Urinary bladder (tissue), 4 donors: Measurements from ENCODE around the gene DAW1. TPM values are rescaled to one million over a fixed set of nuclear protein-coding genes. Genes with fewer than 3 reads are reported as not detected.
"Not testable (repeated sequence)": the region's sequence is repeated elsewhere in the genome, so short reads cannot be mapped to it uniquely, and the experiment has no call there.

Experiments used
- DNase-seq: peaks from one replicate; pipeline ENCODE4 v3.0.0-alpha.2; 2015; ENCODE audit errors: extremely low spot score
- H3K27ac ChIP-seq: one replicate; pipeline ENCODE4 v1.5.1; 2013; ENCODE audit warnings: low read depth, mild to moderate bottlenecking, moderate library complexity
- H3K36me3 ChIP-seq: one replicate; pipeline ENCODE4 v1.6.1; 2013; ENCODE audit warnings: mild to moderate bottlenecking, moderate library complexity; ENCODE audit not compliant: insufficient read depth
- H3K4me1 ChIP-seq: one replicate; pipeline ENCODE4 v1.6.1; 2013; ENCODE audit warnings: mild to moderate bottlenecking, moderate library complexity; ENCODE audit not compliant: insufficient read depth
- H3K4me3 ChIP-seq: one replicate; pipeline ENCODE4 v1.5.1; 2013; ENCODE audit warnings: low read depth, low read length
- WGBS: extraction: QIAGEN DNeasy Blood & Tissue Kit; methylation state at CpG from one replicate; pipeline ENCODE4 v1.1.7; 2013; 5-methylcytosine and 5-hydroxymethylcytosine counted together
- polyA plus RNA-seq: library from polyadenylated mRNA; stranded (reverse); fragments of 200-250 nt; gene quantifications from one replicate; pipeline ENCODE4 v1.2.3, GENCODE V29; 2013
- total RNA-seq: library from RNA; depleted of rRNA; stranded (reverse); fragments of >200 nt; gene quantifications from one replicate; pipeline ENCODE4 v1.2.3, GENCODE V29; 2014
- donor health status: healthy with polysubstance abuse.
- donor health status: healthy.

Gene DAW1
- total and polyA plus RNA-seq, 2 donors = 0.16 TPM; not detected in 1

GRCh38 chr2:227906991-227907390, 35.6 kb downstream of the DAW1 start:
- Histone ChIP-seq H3K4me1 (no peaks in the 10 kb centered on the region), H3K36me3 (no peaks in the 10 kb centered on the region), H3K4me3 (no peak overlapping the region), H3K27ac (no peak overlapping the region)
- no peak for DNase-seq
- WGBS = 88% methylated on average over 1 of the region's 1 CpG

- Histone ChIP-seq H3K27ac (no peak overlapping the region), H3K36me3 (no peaks in the 10 kb centered on the region), H3K4me1 (no peaks in the 10 kb centered on the region), H3K4me3 (no peak overlapping the region)
- no peak for DNase-seq
- 75% methylated on average over 7 of the region's 7 CpGs for WGBS
Measured at GRCh38 chr2:227908266-227909054, 37.0 kb downstream of the DAW1 start.

- Histone ChIP-seq H3K27ac (no peak overlapping the region), H3K36me3 (no peaks in the 10 kb centered on the region), H3K4me3 (no peak overlapping the region), H3K4me1 (no peaks in the 10 kb centered on the region)
- WGBS = 19% methylated on average over 2 of the region's 2 CpGs
- DNase-seq = no peak
Measured at GRCh38 chr2:227914362-227914761, 42.9 kb downstream of the DAW1 start.

GRCh38 chr2:227921648-227922047, 50.2 kb downstream of the DAW1 start:
- H3K27ac ChIP-seq = no peak overlapping the region
- no peaks in the 10 kb centered on the region for H3K4me1 ChIP-seq
- no peak for DNase-seq
- H3K36me3 ChIP-seq = no peaks in the 10 kb centered on the region
- WGBS = 85% methylated on average over 4 of the region's 4 CpGs
- no peak overlapping the region for H3K4me3 ChIP-seq

- H3K27ac ChIP-seq = no peak overlapping the region
- H3K36me3 ChIP-seq = no peaks in the 10 kb centered on the region
- WGBS = 87% methylated on average over 6 of the region's 6 CpGs
- no peak overlapping the region for H3K4me3 ChIP-seq
- no peaks in the 10 kb centered on the region for H3K4me1 ChIP-seq
- DNase-seq = no peak
Measured at GRCh38 chr2:227932001-227932400, 60.6 kb downstream of the DAW1 start.

- no peaks in the 10 kb centered on the region for H3K36me3 ChIP-seq
- DNase-seq = no peak
- H3K4me3 ChIP-seq = no peak overlapping the region
- no peak overlapping the region for H3K27ac ChIP-seq
- H3K4me1 ChIP-seq = no peaks in the 10 kb centered on the region
- 73% methylated on average over 2 of the region's 2 CpGs for WGBS
Measured at GRCh38 chr2:227932403-227932802, 61.0 kb downstream of the DAW1 start.

GRCh38 chr2:227933884-227934283, 62.5 kb downstream of the DAW1 start:
- Histone ChIP-seq H3K4me3 (no peak overlapping the region), H3K27ac (no peak overlapping the region), H3K4me1 (no peaks in the 10 kb centered on the region), H3K36me3 (no peaks in the 10 kb centered on the region)
- DNase-seq = no peak
- 63% methylated on average over 1 of the region's 1 CpG for WGBS

GRCh38 chr2:227936249-227936648, 64.8 kb downstream of the DAW1 start:
- not testable (repeated sequence) for H3K4me3 ChIP-seq, DNase-seq, H3K4me1 ChIP-seq, H3K27ac ChIP-seq, H3K36me3 ChIP-seq
- WGBS = 48% methylated on average over 7 of the region's 7 CpGs

- Histone ChIP-seq H3K4me1 (no peaks in the 10 kb centered on the region), H3K27ac (no peak overlapping the region), H3K4me3 (no peak overlapping the region), H3K36me3 (no peaks in the 10 kb centered on the region)
- no peak for DNase-seq
- WGBS = 46% methylated on average over 11 of the region's 11 CpGs
Measured at GRCh38 chr2:227939271-227940027, 68.0 kb downstream of the DAW1 start.

- DNase-seq = no peak
- 68% methylated on average over 2 of the region's 2 CpGs for WGBS
- H3K27ac ChIP-seq = no peak overlapping the region
- no peaks in the 10 kb centered on the region for H3K36me3 ChIP-seq
- no peaks in the 10 kb centered on the region for H3K4me1 ChIP-seq
- H3K4me3 ChIP-seq = no peak overlapping the region
Measured at GRCh38 chr2:227942021-227942420, 70.6 kb downstream of the DAW1 start.

- WGBS = 91% methylated on average over 2 of the region's 2 CpGs
- Histone ChIP-seq H3K4me3 (no peak overlapping the region), H3K36me3 (no peaks in the 10 kb centered on the region), H3K27ac (no peak overlapping the region), H3K4me1 (no peaks in the 10 kb centered on the region)
- DNase-seq = no peak
Measured at GRCh38 chr2:227942965-227943364, 71.5 kb downstream of the DAW1 start.

- no peak for DNase-seq
- Histone ChIP-seq H3K4me3 (no peak overlapping the region), H3K27ac (no peak overlapping the region), H3K36me3 (no peaks in the 10 kb centered on the region), H3K4me1 (no peaks in the 10 kb centered on the region)
- 86% methylated on average over 3 of the region's 3 CpGs for WGBS
Measured at GRCh38 chr2:227960317-227960716, 88.9 kb downstream of the DAW1 start.

GRCh38 chr2:227971619-227972230, 100.3 kb downstream of the DAW1 start:
- H3K36me3 ChIP-seq = no peaks in the 10 kb centered on the region
- no peak overlapping the region for H3K27ac ChIP-seq
- H3K4me3 ChIP-seq = no peak overlapping the region
- WGBS = 85% methylated on average over 7 of the region's 7 CpGs
- DNase-seq = no peak
- no peaks in the 10 kb centered on the region for H3K4me1 ChIP-seq

- 85% methylated on average over 3 of the region's 3 CpGs for WGBS
- no peaks in the 10 kb centered on the region for H3K4me1 ChIP-seq
- no peaks in the 10 kb centered on the region for H3K36me3 ChIP-seq
- DNase-seq = no peak
- no peak overlapping the region for H3K27ac ChIP-seq
- H3K4me3 ChIP-seq = no peak overlapping the region
Measured at GRCh38 chr2:227973241-227973640, 101.8 kb downstream of the DAW1 start.
